RWPE2 (cell line): Measurements from ENCODE around the gene KLK5.

Experiments
- ATAC-seq: fragments of 200-7000 bp; cut with Tn5 transposase; 3 replicates; pipeline ENCODE4 v1.9.1; 2021; ENCODE audit warnings: low read depth
- DNase-seq: peaks from one replicate; pipeline ENCODE4 v3.0.0-alpha.2; 2020; ENCODE audit warnings: low spot score
- H3K27ac ChIP-seq: fragments of 450-650 bp; 2 replicates; pipeline ENCODE4 v1.5.1; 2017; ENCODE audit warnings: mild to moderate bottlenecking; ENCODE audit not compliant: poor library complexity, severe bottlenecking
- H3K27me3 ChIP-seq: fragments of 250-450 bp; sonication (Bioruptor Pico); 2 replicates; pipeline ENCODE4 v1.5.1; 2021; ENCODE audit warnings: mild to moderate bottlenecking, moderate library complexity; ENCODE audit not compliant: insufficient read depth, poor library complexity, severe bottlenecking
- H3K36me3 ChIP-seq: fragments of 250-450 bp; sonication (Bioruptor Pico); 2 replicates; pipeline ENCODE4 v1.5.1; 2020; ENCODE audit warnings: low read depth, mild to moderate bottlenecking, moderate library complexity
- H3K4me1 ChIP-seq: fragments of 250-450 bp; sonication (Bioruptor Pico); 2 replicates; pipeline ENCODE4 v1.5.1; 2021; ENCODE audit warnings: mild to moderate bottlenecking, moderate library complexity; ENCODE audit not compliant: insufficient read depth, poor library complexity, severe bottlenecking
- H3K4me3 ChIP-seq: fragments of 250-450 bp; sonication (Bioruptor Pico); 2 replicates; pipeline ENCODE4 v1.5.1; 2021; ENCODE audit warnings: mild to moderate bottlenecking, moderate library complexity; ENCODE audit not compliant: severe bottlenecking
- H3K9me3 ChIP-seq: fragments of 250-450 bp; sonication (Bioruptor Pico); 2 replicates; pipeline ENCODE4 v1.5.1; 2021; ENCODE audit warnings: mild to moderate bottlenecking, moderate library complexity; ENCODE audit not compliant: severe bottlenecking
- CTCF ChIP-seq: fragments of 450-650 bp; IDR thresholded peaks from one replicate; pipeline ENCODE4 v1.5.1; 2017; ENCODE audit warnings: mild to moderate bottlenecking, moderate library complexity; ENCODE audit not compliant: poor library complexity, severe bottlenecking

The KLK5 gene

GRCh38 chr19:50964266-50964665 is 11.4 kb upstream of the KLK5 start:
- no peak for TF ChIP-seq CTCF

GRCh38 chr19:50963381-50963780 is 10.5 kb upstream of the KLK5 start:
- DNase-seq (no peak), ATAC-seq (no peak)
- Histone ChIP-seq H3K9me3 (no peaks in the 10 kb centered on the region), H3K36me3 (no peaks in the 10 kb centered on the region), H3K27ac (no peak overlapping the region), H3K4me1 (no peaks in the 10 kb centered on the region), H3K4me3 (no peak overlapping the region), H3K27me3 (no peaks in the 10 kb centered on the region)
- TF ChIP-seq CTCF = no peak

More at GRCh38 chr19:50964266-50964665, 11.4 kb upstream of the KLK5 start:
- no peak for ATAC-seq
- no peak overlapping the region for H3K27ac ChIP-seq
- H3K36me3 ChIP-seq = no peaks in the 10 kb centered on the region
- peaks cover 2% of the 10 kb centered on the region for H3K4me1 ChIP-seq
- no peak overlapping the region for H3K4me3 ChIP-seq
- no peak for DNase-seq
- H3K9me3 ChIP-seq = no peaks in the 10 kb centered on the region
- H3K27me3 ChIP-seq = no peaks in the 10 kb centered on the region

- Histone ChIP-seq H3K27me3 (no peaks in the 10 kb centered on the region), H3K4me1 (no peaks in the 10 kb centered on the region), H3K4me3 (no peak overlapping the region), H3K36me3 (no peaks in the 10 kb centered on the region), H3K9me3 (no peaks in the 10 kb centered on the region), H3K27ac (no peak overlapping the region)
- DNase-seq (no peak), ATAC-seq (no peak)
- TF ChIP-seq CTCF = no peak
Observed at GRCh38 chr19:50962245-50962644, 9.4 kb upstream of the KLK5 start.

- Histone ChIP-seq H3K36me3 (no peaks in the 10 kb centered on the region), H3K9me3 (no peaks in the 10 kb centered on the region), H3K27ac (no peak overlapping the region), H3K27me3 (no peaks in the 10 kb centered on the region), H3K4me1 (no peaks in the 10 kb centered on the region), H3K4me3 (no peak overlapping the region)
- TF ChIP-seq CTCF = no peak
- ATAC-seq (peak; percentile 70), DNase-seq (no peak)
Observed at GRCh38 chr19:50959731-50960500, 7.1 kb upstream of the KLK5 start.

- no peaks in the 10 kb centered on the region for H3K9me3 ChIP-seq
- no peaks in the 10 kb centered on the region for H3K36me3 ChIP-seq
- no peaks in the 10 kb centered on the region for H3K27me3 ChIP-seq
- no peaks in the 10 kb centered on the region for H3K4me1 ChIP-seq
- DNase-seq = no peak
- no peak overlapping the region for H3K27ac ChIP-seq
- no peak for TF ChIP-seq CTCF
- ATAC-seq = no peak
- H3K4me3 ChIP-seq = no peak overlapping the region
Observed at GRCh38 chr19:50957587-50957986, 4.7 kb upstream of the KLK5 start.
